Ecto neural progenitor cell (in vitro differentiated cells): ENCODE data around the gene LPP.
"Not testable (repeated sequence)": the region's sequence is repeated elsewhere in the genome, so short reads cannot be mapped to it uniquely, and the experiment has no call there.

Experiments used
- DNase-seq: peaks from one replicate; pipeline ENCODE4 v3.0.0-alpha.2; 2018; ENCODE audit warnings: low spot score

The LPP gene

GRCh38 chr3:188634285-188634684 is 480.3 kb downstream of the LPP start:
- DNase-seq, result no peak

- no peak for DNase-seq
Observed at GRCh38 chr3:188635258-188636042, 481.5 kb downstream of the LPP start.

GRCh38 chr3:188636292-188636691 is 482.3 kb downstream of the LPP start:
- not testable (repeated sequence) for DNase-seq

GRCh38 chr3:188641076-188641475 is 487.1 kb downstream of the LPP start:
- DNase-seq, result no peak

- DNase-seq, result no peak
Observed at GRCh38 chr3:188643736-188644135, 489.8 kb downstream of the LPP start.

DNA sequence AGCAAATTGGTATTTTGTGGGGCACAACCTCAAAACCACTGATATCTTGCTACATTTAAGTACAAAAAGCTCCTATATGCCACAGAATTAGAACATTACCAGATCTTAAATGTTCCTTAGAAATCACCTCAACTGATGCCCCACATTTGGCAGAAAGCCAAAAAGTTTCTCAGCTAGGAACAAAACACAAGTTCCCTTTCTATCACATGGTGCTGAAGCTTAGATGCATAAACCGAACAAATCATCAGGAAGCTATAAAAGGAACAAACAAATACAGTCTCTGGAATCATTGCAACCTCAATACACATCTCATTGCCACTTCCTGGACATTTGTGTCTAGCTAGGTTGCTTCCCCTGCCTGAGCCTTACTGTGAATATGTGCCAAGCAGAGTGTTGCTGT is 492.6 kb downstream of the LPP start:
- no peak for DNase-seq

DNA sequence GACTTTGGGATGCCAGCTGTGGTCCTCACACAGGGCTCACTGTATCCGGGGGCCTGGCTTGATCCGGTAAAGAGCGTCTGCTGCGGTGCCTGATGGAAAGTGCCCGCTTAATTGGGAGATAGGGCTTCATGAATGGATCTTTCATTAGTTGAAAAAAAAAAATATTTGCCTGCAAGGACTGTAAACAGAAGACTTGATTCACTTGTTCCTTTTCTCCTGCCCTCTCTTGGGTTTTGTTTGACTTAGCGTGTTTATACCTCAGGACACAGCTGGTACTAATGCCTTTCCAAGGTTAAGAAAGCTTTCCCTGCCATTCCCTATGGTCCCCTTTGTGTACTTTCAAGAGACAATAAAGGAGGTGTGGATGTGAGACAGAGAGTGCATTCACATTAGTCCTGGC is 493.3 kb downstream of the LPP start:
- no peak for DNase-seq

DNA sequence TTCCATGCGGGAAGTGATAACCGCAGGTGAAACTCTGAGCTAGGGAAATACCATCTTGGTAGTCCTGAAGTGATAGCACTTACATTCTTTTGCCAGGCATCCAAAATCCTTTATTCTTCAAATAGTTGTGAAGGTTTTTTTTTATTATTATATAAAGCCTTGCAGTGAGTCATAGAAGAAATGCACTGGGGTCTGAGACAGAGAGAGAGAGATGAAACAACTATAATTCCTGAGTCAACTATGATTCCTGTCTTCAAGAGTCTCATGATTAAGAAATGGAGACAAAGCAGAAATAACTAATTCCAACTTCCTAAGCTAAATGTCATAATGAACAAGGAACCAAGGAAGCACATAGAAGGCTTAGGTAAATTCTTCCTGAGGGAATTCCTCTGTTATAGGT is 495.6 kb downstream of the LPP start:
- no peak for DNase-seq

GRCh38 chr3:188656196-188656982 is 502.4 kb downstream of the LPP start:
- no peak for DNase-seq

GRCh38 chr3:188658606-188659005 is 504.6 kb downstream of the LPP start:
- DNase-seq, result no peak

DNA sequence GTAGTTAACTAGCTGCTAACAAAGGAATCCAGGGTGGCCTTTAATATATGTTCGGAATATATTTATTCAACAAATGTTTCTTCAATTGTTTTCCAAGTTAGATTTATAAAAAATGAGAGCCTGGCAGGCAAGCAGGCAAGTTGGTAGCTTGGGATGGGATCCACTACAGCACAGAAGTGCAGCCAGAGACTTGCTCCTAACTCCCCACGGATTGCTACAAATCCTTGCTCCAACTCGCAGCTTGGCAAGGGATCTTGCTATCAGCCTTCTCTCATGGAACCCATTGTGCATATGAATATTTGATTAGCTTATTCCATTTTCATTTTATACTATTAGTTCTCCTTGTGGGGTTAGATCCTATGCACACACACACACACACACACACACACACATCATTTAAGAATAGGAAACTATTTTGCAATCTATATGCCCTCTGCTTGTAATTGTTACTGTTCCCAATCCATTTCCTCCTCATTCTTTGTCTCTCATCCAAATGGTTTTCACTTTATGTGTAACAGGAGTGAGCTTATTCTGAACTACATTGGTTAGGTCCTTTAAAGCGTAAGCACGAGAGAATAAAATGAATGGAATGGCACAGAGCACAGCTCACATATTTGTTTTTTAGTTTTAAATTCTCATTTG is 505.6 kb downstream of the LPP start:
- no peak for DNase-seq

- DNase-seq, result no peak
Observed at GRCh38 chr3:188660415-188660814, 506.5 kb downstream of the LPP start.

- DNase-seq, result no peak
Observed at GRCh38 chr3:188661806-188662205, 507.8 kb downstream of the LPP start.

- no peak for DNase-seq
Observed at GRCh38 chr3:188662214-188662613, 508.3 kb downstream of the LPP start.

DNA sequence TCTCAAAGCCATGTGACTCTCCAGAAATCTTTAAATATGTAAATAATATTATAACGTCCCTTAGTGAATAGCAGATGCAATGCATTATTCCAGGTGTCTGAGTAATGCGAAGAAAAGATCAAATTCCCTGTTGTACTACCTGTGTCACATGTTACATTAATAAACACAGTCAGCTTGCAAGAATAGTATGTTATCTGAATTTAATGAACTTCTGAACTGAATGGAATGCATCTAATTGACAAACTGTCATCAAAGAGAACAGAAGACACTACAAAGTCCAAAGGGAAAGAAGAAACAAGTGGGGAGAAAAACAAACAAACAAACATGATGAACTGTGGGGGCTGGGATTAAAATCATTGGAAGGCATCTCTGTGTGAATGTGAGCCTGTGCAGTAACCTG is 508.8 kb downstream of the LPP start:
- DNase-seq, result no peak

DNA sequence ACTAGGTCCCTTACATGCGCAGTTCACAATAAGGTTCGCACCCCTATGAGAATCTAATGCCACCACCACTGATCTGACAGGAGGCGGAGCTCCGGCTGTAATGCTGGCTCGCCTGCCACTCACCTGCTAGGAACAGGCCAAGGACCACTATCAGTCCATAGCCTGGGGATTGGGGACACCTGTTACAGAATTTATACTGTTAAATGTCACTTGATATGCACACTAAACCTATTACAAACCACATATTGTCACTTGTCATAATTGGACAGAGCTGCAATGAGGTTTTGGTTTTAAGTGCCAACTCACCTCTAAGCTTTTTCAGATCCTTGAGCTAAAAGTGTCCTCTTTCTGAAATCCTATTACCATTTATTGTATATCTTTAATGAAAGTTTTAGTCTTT is 509.9 kb downstream of the LPP start:
- DNase-seq, result no peak

DNA sequence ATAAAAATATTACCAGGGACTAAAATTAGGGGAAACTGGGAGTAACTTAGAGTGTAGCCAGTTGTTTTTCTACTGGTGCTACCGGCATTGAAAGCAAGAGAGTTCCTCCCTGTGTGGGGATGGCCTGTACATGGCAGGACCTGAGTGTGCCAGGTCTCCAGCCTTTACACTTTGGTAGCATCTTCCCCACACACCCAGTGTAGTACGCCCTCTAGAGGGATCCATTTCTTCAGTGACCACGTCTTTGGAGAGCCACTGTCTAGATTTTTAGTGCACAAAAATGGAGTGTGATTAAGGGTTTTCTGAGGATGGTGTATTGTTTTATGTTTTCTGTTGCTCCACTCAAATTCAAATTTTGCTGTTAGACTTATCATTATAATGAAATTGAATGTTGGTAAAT is 510.8 kb downstream of the LPP start:
- DNase-seq, result no peak

GRCh38 chr3:188667926-188668325 is 514.0 kb downstream of the LPP start:
- no peak for DNase-seq

GRCh38 chr3:188670446-188670845 is 516.5 kb downstream of the LPP start:
- no peak for DNase-seq

DNA sequence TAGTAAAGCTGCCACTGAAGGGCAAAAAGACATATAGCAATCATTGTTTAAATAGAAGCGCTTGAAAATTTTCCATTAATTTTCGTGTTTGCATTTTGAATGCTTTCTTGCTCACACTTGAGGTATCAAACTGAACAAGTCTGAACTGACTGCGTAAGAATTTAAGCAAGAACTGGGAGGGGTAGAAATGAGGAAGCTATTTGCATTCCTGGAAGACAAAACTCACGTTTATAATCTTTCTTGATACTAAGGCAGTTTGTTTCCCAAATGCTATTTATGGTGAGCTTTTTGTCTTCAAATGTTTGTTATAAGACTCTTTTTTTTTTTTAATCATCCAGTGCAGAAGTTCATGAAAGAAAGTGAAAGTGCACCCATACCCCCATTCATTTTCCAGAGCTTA is 518.0 kb downstream of the LPP start:
- DNase-seq, result no peak

DNA sequence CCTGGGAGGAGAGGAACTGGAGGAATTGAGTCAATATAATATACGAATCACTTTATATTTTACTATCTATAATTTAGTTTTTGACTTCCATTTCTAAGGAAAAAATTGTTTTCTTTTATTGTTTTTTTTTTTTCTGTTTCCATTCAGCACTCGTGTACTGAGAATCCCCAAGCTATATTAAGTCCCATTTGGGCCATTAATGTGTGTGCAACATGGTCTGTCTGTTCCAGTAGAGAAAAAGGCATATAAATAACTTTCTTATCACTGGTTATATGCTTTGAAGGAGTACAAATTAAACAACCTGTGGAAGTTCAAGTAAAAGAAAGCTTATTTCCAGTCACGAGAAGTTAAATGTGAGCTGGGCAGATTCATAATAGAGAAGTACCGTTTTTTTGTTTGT is 518.9 kb downstream of the LPP start:
- DNase-seq, result no peak

GRCh38 chr3:188673646-188674186 is 519.8 kb downstream of the LPP start:
- no peak for DNase-seq

- no peak for DNase-seq
Observed at GRCh38 chr3:188674595-188674994, 520.6 kb downstream of the LPP start.
